SK-N-SH (cell line): ENCODE data around the gene IMPACT. TPM values are rescaled to one million over a fixed set of nuclear protein-coding genes. Genes with fewer than 3 reads are reported as not detected.

Source experiments
- CTCF ChIA-PET: fragments of 300-600, 350-600 bp; formaldehyde crosslinking; extraction: SDS; loops from one replicate; lab custom pipeline; 2021; lab: Yijun Ruan, JAX
- POLR2A ChIA-PET: fragments of 350-600 bp; sonication (Branson Sonifier 250); formaldehyde crosslinking; extraction: SDS; loops from one replicate; lab custom pipeline; 2020; ENCODE audit warnings: antibody characterized with exemption, inconsistent platforms; lab: Yijun Ruan, JAX
- DNase-seq: peaks from one replicate; pipeline ENCODE4 v3.0.0; 2012
- H2AFZ ChIP-seq: fragments of 200-600 bp; sonication (generic); 2 replicates; pipeline ENCODE4 v1.8.1; 2016; ENCODE audit warnings: antibody characterized with exemption, mild to moderate bottlenecking, low read depth
- H3F3A ChIP-seq: fragments of 200-600 bp; sonication (generic); replicated peaks from 2 replicates; pipeline ENCODE3; 2016; ENCODE audit warnings: antibody characterized with exemption, mild to moderate bottlenecking; ENCODE audit not compliant: insufficient read depth
- H3K27ac ChIP-seq, 2 experiments: fragments of 200-500 bp in 1 of 2; fragments of 200-600 bp in 1 of 2; sonication (Bioruptor generic) in 1 of 2; sonication (generic), shearing (Covaris generic) in 1 of 2; 2 replicates each; pipeline versions ENCODE4 v1.5.1 to v1.6.1; 2014 to 2016; ENCODE audit warnings: low read depth in 2 of 2, inconsistent platforms in 1 of 2, low read length in 1 of 2, mild to moderate bottlenecking in 1 of 2, mixed read lengths in 1 of 2
- H3K27me3 ChIP-seq: fragments of 200-600 bp; sonication (generic), shearing (Covaris generic); 2 replicates; pipeline ENCODE4 v1.6.1; 2016; ENCODE audit warnings: mixed run types; ENCODE audit not compliant: insufficient read depth
- H3K36me3 ChIP-seq, 2 experiments: fragments of 200-500 bp in 1 of 2; fragments of 200-600 bp in 1 of 2; sonication (Bioruptor generic) in 1 of 2; sonication (generic) in 1 of 2; replicated peaks in 1 of 2; 2 replicates each; pipeline versions ENCODE3 to v1.5.1; 2014 to 2016; ENCODE audit warnings: low read length in 1 of 2, mild to moderate bottlenecking in 1 of 2; ENCODE audit not compliant: insufficient read depth in 2 of 2, control insufficient read depth in 1 of 2
- H3K4me1 ChIP-seq, 2 experiments: fragments of 200-500 bp in 1 of 2; fragments of 200-600 bp in 1 of 2; sonication (Bioruptor generic) in 1 of 2; sonication (generic), shearing (Covaris generic) in 1 of 2; 2 replicates each; pipeline versions ENCODE4 v1.5.1 to v1.6.1; 2014 to 2016; ENCODE audit warnings: low read depth in 1 of 2, low read length in 1 of 2, mixed run types in 1 of 2; ENCODE audit not compliant: insufficient read depth in 2 of 2, control insufficient read depth in 1 of 2
- H3K4me2 ChIP-seq: fragments of 200-600 bp; sonication (generic), shearing (Covaris generic); 2 replicates; pipeline ENCODE4 v1.6.1; 2017; ENCODE audit warnings: mixed run types
- H3K4me3 ChIP-seq, 2 experiments: fragments of 200-500 bp in 1 of 2; fragments of 200-600 bp in 1 of 2; sonication (Bioruptor generic) in 1 of 2; sonication (generic), shearing (Covaris generic) in 1 of 2; 2 replicates each; pipeline versions ENCODE4 v1.5.1 to v1.8.1; 2014 to 2016; ENCODE audit warnings: low read depth in 2 of 2, inconsistent platforms in 1 of 2, low read length in 1 of 2, mild to moderate bottlenecking in 1 of 2, mixed read lengths in 1 of 2, moderate library complexity in 1 of 2
- H3K79me2 ChIP-seq: fragments of 200-600 bp; sonication (generic); 2 replicates; pipeline ENCODE4 v1.8.1; 2017; ENCODE audit warnings: mild to moderate bottlenecking; ENCODE audit not compliant: insufficient read depth
- H3K9ac ChIP-seq: fragments of 200-600 bp; sonication (generic); 2 replicates; pipeline ENCODE4 v1.6.1; 2017; ENCODE audit warnings: mixed run types
- H3K9me2 ChIP-seq: fragments of 200-600 bp; sonication (generic); 2 replicates; pipeline ENCODE4 v1.6.1; 2017; ENCODE audit warnings: mixed run types
- H3K9me3 ChIP-seq: fragments of 200-600 bp; sonication (generic); 2 replicates; pipeline ENCODE4 v1.6.1; 2017; ENCODE audit warnings: mixed run types, mild to moderate bottlenecking, moderate library complexity
- H4K20me1 ChIP-seq: fragments of 200-600 bp; sonication (generic); 2 replicates; pipeline ENCODE4 v1.6.1; 2017; ENCODE audit warnings: mild to moderate bottlenecking, mixed run types; ENCODE audit not compliant: insufficient read depth
- CHD2 ChIP-seq: fragments of 150-350 bp; IDR thresholded peaks from 2 replicates; pipeline ENCODE4 v1.6.1; 2018; ENCODE audit warnings: low read length; ENCODE audit not compliant: partially characterized antibody
- ELF1 ChIP-seq: IDR thresholded peaks from 2 replicates; pipeline ENCODE4 v1.4.0; 2012
- EP300 ChIP-seq, 2 experiments: IDR thresholded peaks; 2 replicates each; pipeline versions ENCODE4 v1.4.0 to v1.6.1; 2012; ENCODE audit warnings: borderline replicate concordance in 1 of 2, low read depth in 1 of 2, low read length in 1 of 2
- FOXM1 ChIP-seq: IDR thresholded peaks from 2 replicates; pipeline ENCODE4 v1.4.0; 2012; ENCODE audit warnings: low read depth, mild to moderate bottlenecking
- IRF3 ChIP-seq: fragments of 150-350 bp; IDR thresholded peaks from 2 replicates; pipeline ENCODE4 v1.6.1; 2016; ENCODE audit warnings: mild to moderate bottlenecking, low read depth, low read length
- MEF2A ChIP-seq: IDR thresholded peaks from 2 replicates; pipeline ENCODE4 v1.4.0; 2012; ENCODE audit warnings: low read depth, borderline replicate concordance
- MXI1 ChIP-seq: IDR thresholded peaks from 2 replicates; pipeline ENCODE4 v1.6.1; 2012; ENCODE audit warnings: mild to moderate bottlenecking, low read depth, low read length, improper control_type of control experiment
- NFIC ChIP-seq: IDR thresholded peaks from 2 replicates; pipeline ENCODE4 v1.4.0; 2012; ENCODE audit warnings: borderline replicate concordance
- NRF1 ChIP-seq: IDR thresholded peaks from 2 replicates; pipeline ENCODE4 v1.6.1; 2012; ENCODE audit warnings: low read depth, mild to moderate bottlenecking, low read length
- POLR2AphosphoS5 ChIP-seq: IDR thresholded peaks from 2 replicates; pipeline ENCODE4 v1.6.1; 2012; ENCODE audit warnings: low read depth, low read length
- RAD21 ChIP-seq: IDR thresholded peaks from 2 replicates; pipeline ENCODE4 v1.6.1; 2012; ENCODE audit warnings: mild to moderate bottlenecking, low read length
- RFX5 ChIP-seq: IDR thresholded peaks from 2 replicates; pipeline ENCODE4 v1.6.1; 2012; ENCODE audit warnings: mild to moderate bottlenecking, improper control_type of control experiment, low read length
- SIN3A ChIP-seq: IDR thresholded peaks from 2 replicates; pipeline ENCODE4 v1.6.1; 2012; ENCODE audit warnings: low read depth, mild to moderate bottlenecking, low read length, moderate library complexity, borderline replicate concordance
- TAF1 ChIP-seq: IDR thresholded peaks from 2 replicates; pipeline ENCODE4 v1.6.1; 2012; ENCODE audit warnings: low read depth, mild to moderate bottlenecking, low read length, moderate library complexity, borderline replicate concordance
- TEAD4 ChIP-seq: IDR thresholded peaks from 2 replicates; pipeline ENCODE4 v1.4.0; 2012; ENCODE audit warnings: mild to moderate bottlenecking, borderline replicate concordance; ENCODE audit not compliant: insufficient read depth
- YY1 ChIP-seq: IDR thresholded peaks from 2 replicates; pipeline ENCODE4 v1.4.0; 2012; ENCODE audit warnings: low read depth, mild to moderate bottlenecking
- WGBS: methylation state at CpG from one replicate; pipeline ENCODE4 v1.1.6; 2017; ENCODE audit warnings: low lambda C conversion rate; 5-methylcytosine and 5-hydroxymethylcytosine counted together
- polyA plus RNA-seq, 3 experiments: library from polyadenylated mRNA; depleted of rRNA; stranded (reverse); fragments of >200 nt; gene quantifications; 2 replicates each; pipeline ENCODE4 v1.2.3, GENCODE V29; 2012
- TF ChIP-seq, protein P1 (sequence below): IDR thresholded peaks from 2 replicates; pipeline ENCODE4 v1.4.0; 2012; ENCODE audit warnings: low read depth, borderline replicate concordance
- TF ChIP-seq, protein P2 (sequence below): IDR thresholded peaks from 2 replicates; pipeline ENCODE4 v1.4.0; 2012; ENCODE audit warnings: low read depth, borderline replicate concordance
- TF ChIP-seq, protein P3 (sequence below): IDR thresholded peaks from 2 replicates; pipeline ENCODE4; 2012
- TF ChIP-seq, protein P4 (sequence below): IDR thresholded peaks from 2 replicates; pipeline ENCODE4 v1.4.0; 2012; ENCODE audit warnings: low read depth
- TF ChIP-seq, protein P5 (sequence below): fragments of 150-350 bp; IDR thresholded peaks from 2 replicates; pipeline ENCODE4 v1.6.1; 2017; ENCODE audit warnings: antibody characterized with exemption, low read length, low read depth, borderline replicate concordance

The IMPACT gene
- polyA plus RNA-seq, 1 of the 3 experiments (the other 2 are of a cell fraction): 13.0 TPM

DNA sequence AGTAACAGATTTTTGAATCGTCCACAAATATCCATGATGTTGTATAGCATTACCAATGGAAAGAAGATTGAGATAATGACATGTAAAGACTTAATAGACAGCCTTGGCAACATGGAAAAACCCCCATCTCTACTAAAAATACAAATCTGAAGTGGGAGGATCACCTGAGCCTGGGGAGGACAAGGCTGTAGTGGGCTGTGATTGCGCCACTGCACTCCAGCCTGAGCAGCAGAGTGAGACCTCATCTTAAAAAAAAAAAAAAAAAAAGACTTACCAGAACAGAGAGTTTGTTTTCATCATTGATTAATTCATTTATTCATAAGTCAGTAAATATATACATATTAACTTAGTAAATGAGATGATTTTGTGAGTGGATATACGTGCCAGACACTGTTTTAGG, 21.9 kb upstream of the IMPACT start (continued):
- TF ChIP-seq, protein P1, sequence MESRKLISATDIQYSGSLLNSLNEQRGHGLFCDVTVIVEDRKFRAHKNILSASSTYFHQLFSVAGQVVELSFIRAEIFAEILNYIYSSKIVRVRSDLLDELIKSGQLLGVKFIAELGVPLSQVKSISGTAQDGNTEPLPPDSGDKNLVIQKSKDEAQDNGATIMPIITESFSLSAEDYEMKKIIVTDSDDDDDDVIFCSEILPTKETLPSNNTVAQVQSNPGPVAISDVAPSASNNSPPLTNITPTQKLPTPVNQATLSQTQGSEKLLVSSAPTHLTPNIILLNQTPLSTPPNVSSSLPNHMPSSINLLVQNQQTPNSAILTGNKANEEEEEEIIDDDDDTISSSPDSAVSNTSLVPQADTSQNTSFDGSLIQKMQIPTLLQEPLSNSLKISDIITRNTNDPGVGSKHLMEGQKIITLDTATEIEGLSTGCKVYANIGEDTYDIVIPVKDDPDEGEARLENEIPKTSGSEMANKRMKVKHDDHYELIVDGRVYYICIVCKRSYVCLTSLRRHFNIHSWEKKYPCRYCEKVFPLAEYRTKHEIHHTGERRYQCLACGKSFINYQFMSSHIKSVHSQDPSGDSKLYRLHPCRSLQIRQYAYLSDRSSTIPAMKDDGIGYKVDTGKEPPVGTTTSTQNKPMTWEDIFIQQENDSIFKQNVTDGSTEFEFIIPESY: no peak
- TF ChIP-seq POLR2AphosphoS5 (no peak), NFIC (no peak), IRF3 (no peak), CHD2 (no peak), RAD21 (no peak), NRF1 (no peak), YY1 (no peak), RFX5 (no peak)
- TF ChIP-seq, protein P2, sequence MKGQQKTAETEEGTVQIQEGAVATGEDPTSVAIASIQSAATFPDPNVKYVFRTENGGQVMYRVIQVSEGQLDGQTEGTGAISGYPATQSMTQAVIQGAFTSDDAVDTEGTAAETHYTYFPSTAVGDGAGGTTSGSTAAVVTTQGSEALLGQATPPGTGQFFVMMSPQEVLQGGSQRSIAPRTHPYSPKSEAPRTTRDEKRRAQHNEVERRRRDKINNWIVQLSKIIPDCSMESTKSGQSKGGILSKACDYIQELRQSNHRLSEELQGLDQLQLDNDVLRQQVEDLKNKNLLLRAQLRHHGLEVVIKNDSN: no peak

- H3K9ac ChIP-seq: no peak overlapping the region
- CTCF ChIA-PET: interaction anchor here (1.7 kb wide), 1 partner anchor 10 kb away, joined by 7 read pairs; the partner anchor contains the start of gene OSBPL1A
- H3K4me1 ChIP-seq: no peaks in the 10 kb centered on the region
- H3K4me2 ChIP-seq: no peak overlapping the region
- no peaks in the 10 kb centered on the region for H3K9me3 ChIP-seq
- H3K27me3 ChIP-seq: peaks cover 6% of the 10 kb centered on the region; the same call in 1 of the 2 replicates
- H3K27ac ChIP-seq: no peak overlapping the region
- H3K79me2 ChIP-seq: no peaks in the 10 kb centered on the region
- no peak for DNase-seq
- H4K20me1 ChIP-seq: no peaks in the 10 kb centered on the region
- 62% methylated on average over 2 of the region's 2 CpGs for WGBS
- no peak overlapping the region for H2AFZ ChIP-seq
- POLR2A ChIA-PET: no interaction called here
- no peaks in the 10 kb centered on the region for H3K9me2 ChIP-seq
- no peaks in the 10 kb centered on the region for H3K36me3 ChIP-seq
- H3K4me3 ChIP-seq: no peak overlapping the region
- H3F3A ChIP-seq: no peaks in the 10 kb centered on the region
- no peak for TF ChIP-seq FOXM1
- no peak for TF ChIP-seq TEAD4
- TF ChIP-seq MEF2A: no peak
- TF ChIP-seq, protein P3, sequence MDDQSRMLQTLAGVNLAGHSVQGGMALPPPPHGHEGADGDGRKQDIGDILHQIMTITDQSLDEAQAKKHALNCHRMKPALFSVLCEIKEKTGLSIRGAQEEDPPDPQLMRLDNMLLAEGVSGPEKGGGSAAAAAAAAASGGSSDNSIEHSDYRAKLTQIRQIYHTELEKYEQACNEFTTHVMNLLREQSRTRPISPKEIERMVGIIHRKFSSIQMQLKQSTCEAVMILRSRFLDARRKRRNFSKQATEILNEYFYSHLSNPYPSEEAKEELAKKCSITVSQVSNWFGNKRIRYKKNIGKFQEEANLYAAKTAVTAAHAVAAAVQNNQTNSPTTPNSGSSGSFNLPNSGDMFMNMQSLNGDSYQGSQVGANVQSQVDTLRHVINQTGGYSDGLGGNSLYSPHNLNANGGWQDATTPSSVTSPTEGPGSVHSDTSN: no peak
- no peak for TF ChIP-seq MXI1
- TF ChIP-seq POLR2AphosphoS5: no peak
- TF ChIP-seq SIN3A: no peak
- TF ChIP-seq, protein P4, sequence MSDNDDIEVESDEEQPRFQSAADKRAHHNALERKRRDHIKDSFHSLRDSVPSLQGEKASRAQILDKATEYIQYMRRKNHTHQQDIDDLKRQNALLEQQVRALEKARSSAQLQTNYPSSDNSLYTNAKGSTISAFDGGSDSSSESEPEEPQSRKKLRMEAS: no peak
- no peak for TF ChIP-seq EP300 (IDR thresholded peaks at IDR 0.05; ENCODE audit: borderline replicate concordance in 1 of 2, low read depth in 1 of 2, low read length in 1 of 2)
- no peak for TF ChIP-seq ELF1
- TF ChIP-seq TAF1: no peak
- TF ChIP-seq, protein P1: no peak
- TF ChIP-seq, protein P5, sequence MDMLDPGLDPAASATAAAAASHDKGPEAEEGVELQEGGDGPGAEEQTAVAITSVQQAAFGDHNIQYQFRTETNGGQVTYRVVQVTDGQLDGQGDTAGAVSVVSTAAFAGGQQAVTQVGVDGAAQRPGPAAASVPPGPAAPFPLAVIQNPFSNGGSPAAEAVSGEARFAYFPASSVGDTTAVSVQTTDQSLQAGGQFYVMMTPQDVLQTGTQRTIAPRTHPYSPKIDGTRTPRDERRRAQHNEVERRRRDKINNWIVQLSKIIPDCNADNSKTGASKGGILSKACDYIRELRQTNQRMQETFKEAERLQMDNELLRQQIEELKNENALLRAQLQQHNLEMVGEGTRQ: no peak
- no peak for TF ChIP-seq NFIC
- TF ChIP-seq IRF3: no peak
These were observed 18.0 kb upstream of the IMPACT start for GRCh38 chr18:24408496-24408895.
